BJ (cell line): ENCODE data around the gene TMEM121B. TPM values are rescaled to one million over a fixed set of nuclear protein-coding genes. Genes with fewer than 3 reads are reported as not detected.

Experiments
- CTCF ChIA-PET: fragments of 350-600 bp; formaldehyde crosslinking; extraction: SDS; loops from one replicate; lab custom pipeline; 2021; ENCODE audit warnings: antibody characterized with exemption, inconsistent platforms; lab: Yijun Ruan, JAX
- POLR2A ChIA-PET: fragments of 300-600 bp; sonication (Branson Sonifier 250); formaldehyde crosslinking; extraction: SDS; loops from one replicate; lab custom pipeline; 2021; ENCODE audit warnings: antibody characterized with exemption; lab: Charles Lee
- DNase-seq: peaks from one replicate; pipeline ENCODE4 v3.0.0-alpha.2; 2011; ENCODE audit warnings: low read depth
- H3K27me3 ChIP-seq: 2 replicates; pipeline ENCODE4 v1.6.0; 2011; ENCODE audit warnings: low read length; ENCODE audit not compliant: control insufficient read depth, insufficient read depth
- H3K36me3 ChIP-seq: 2 replicates; pipeline ENCODE4 v1.5.1; 2011; ENCODE audit warnings: low read length; ENCODE audit not compliant: control insufficient read depth, insufficient read depth
- H3K4me3 ChIP-seq: 2 replicates; pipeline ENCODE4 v1.5.1; 2011; ENCODE audit warnings: low read depth, mild to moderate bottlenecking, control low read depth, low read length
- CTCF ChIP-seq: IDR thresholded peaks from 2 replicates; pipeline ENCODE4 v1.5.1; 2011; ENCODE audit warnings: low read depth, mild to moderate bottlenecking, control low read depth, inconsistent platforms, low read length, moderate library complexity; ENCODE audit not compliant: insufficient read depth
- polyA plus RNA-seq: library from polyadenylated mRNA; depleted of rRNA; stranded (reverse); fragments of >200 nt; gene quantifications from 2 replicates; pipeline ENCODE4 v1.2.3, GENCODE V29; 2011; rRNA removed

Gene TMEM121B
- polyA plus RNA-seq, 1 experiment, result 0.04 TPM

DNA sequence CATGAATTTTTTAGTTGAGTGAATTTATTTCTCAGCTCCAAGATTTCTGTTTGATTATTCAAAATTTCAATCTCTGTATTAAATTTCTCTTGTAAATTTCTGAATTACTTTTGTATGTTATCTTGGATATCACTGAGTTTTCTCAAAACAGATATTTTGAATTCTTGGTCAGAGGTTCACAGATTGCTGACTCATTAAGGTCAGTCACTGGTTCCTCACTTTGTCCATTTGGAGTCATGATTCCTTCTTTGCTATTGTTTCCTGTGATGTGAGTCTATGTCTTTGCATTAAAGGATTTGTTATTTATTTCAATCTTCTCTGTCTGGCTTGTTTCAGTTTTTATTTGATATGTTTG lies 46.5 kb downstream of the TMEM121B start:
- DNase-seq, result no peak

GRCh38 chr22:17072877-17073276 lies 48.3 kb downstream of the TMEM121B start:
- POLR2A ChIA-PET, result no interaction called here
- Histone ChIP-seq H3K36me3 (no peaks in the 10 kb centered on the region), H3K27me3 (no peaks in the 10 kb centered on the region), H3K4me3 (no peak overlapping the region)
- CTCF ChIA-PET, result interaction anchor here (8.3 kb wide), 1 partner anchor 100 kb away, joined by 96 read pairs; no protein-coding TSS in a partner anchor
- no peak for TF ChIP-seq CTCF
- DNase-seq, result no peak

More for the DNA sequence above, 46.5 kb downstream of the TMEM121B start:
- ChIA-PET POLR2A (interaction anchor here (0.6 kb wide), 1 partner anchor 202 kb away, joined by 4 read pairs; no protein-coding TSS in a partner anchor), CTCF (interaction anchor here (0.8 to 8.3 kb wide), 21 partner anchors 11 to 622 kb away, joined by 3 to 96 read pairs (median 4); no protein-coding TSS in a partner anchor)
- Histone ChIP-seq H3K27me3 (no peaks in the 10 kb centered on the region), H3K4me3 (no peak overlapping the region), H3K36me3 (no peaks in the 10 kb centered on the region)
- TF ChIP-seq CTCF, result no peak

Other genes with a start within 250 kb of the TMEM121B start
- gene GAB4, start 113.1 kb downstream of the TMEM121B start, polyA plus RNA-seq, result not detected in 2 replicates
- 20.7 and 27.0 TPM in 2 replicates for gene IL17RA, start 36.4 kb downstream of the TMEM121B start, polyA plus RNA-seq
- gene HDHD5, start 37.9 kb upstream of the TMEM121B start, polyA plus RNA-seq, result 23.2 and 35.3 TPM in 2 replicates
- 4.5 and 5.4 TPM in 2 replicates for gene ADA2, start 98.1 kb upstream of the TMEM121B start, polyA plus RNA-seq
- gene CECR2, start 248.1 kb upstream of the TMEM121B start, polyA plus RNA-seq, result not detected in 2 replicates